Measurements from ENCODE around the gene DGKZ. TPM values are rescaled to one million over a fixed set of nuclear protein-coding genes. Genes with fewer than 3 reads are reported as not detected.

The DGKZ gene
- total and polyA plus RNA-seq, 10 of the 15 experiments (the other 5 are each of a cell fraction or from before 2014, with no cell fraction given): 0.50 to 78.4 (median 39.5) TPM

DNA sequence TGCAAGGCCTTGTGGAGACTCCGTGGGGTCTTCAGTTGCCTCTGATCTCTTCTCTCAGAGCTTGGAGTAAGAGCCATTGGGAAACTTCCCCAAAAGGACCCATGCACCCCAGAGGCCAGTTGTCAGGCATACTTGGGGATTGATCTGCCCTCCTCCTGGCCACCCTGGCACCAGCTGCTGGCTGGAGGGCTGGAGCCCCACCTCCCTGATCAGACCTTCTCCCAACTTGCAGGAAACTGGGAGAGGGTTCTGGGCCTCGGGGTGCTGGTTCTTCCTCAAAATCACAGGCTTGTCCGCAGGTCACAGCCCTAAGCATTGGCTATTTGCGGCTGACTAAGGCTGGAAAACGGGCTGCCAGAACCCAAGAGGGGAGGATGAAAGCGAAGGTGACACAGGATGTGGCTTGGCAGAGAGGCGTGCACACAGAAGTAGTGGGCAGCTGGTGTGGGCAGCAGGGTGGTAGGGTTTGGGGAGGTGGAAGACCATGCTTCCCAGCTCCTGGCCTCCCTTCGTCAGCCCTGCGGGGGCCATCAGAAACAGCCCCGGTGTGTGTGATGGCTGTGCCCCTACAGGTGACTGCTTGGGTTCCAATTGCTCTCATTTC lies 1.3 kb upstream of the DGKZ start (continued):
- TF ChIP-seq WRNIP1 (IDR thresholded peaks at IDR 0.05; ENCODE audit: borderline replicate concordance, low read depth, low read length) (no peak), RB1 (IDR thresholded peaks at IDR 0.05; ENCODE audit: borderline replicate concordance) (no peak), ATF2 (IDR thresholded peaks at IDR 0.05; ENCODE audit: low read length) (no peak), BHLHE40 (IDR thresholded peaks at IDR 0.05; ENCODE audit: borderline replicate concordance in 1 of 2, low read depth in 2 of 2, low read length in 1 of 2) (peak; percentile 24 to 59; a peak in 1 of 4 replicates), SIX5 (IDR thresholded peaks at IDR 0.05; ENCODE audit: low read depth, low read length, severe bottlenecking) (no peak), ZNF687 (IDR thresholded peaks at IDR 0.05) (no peak), DPF2 (IDR thresholded peaks at IDR 0.05) (peak; percentile 37), CREB1 (IDR thresholded peaks at IDR 0.05; ENCODE audit: low read depth) (no peak), CHD2 (IDR thresholded peaks at IDR 0.05; ENCODE audit: borderline replicate concordance, low read depth, low read length) (no peak), ZZZ3 (IDR thresholded peaks at IDR 0.05; ENCODE audit: control insufficient read depth, insufficient read length, low read depth) (no peak), RAD21 (IDR thresholded peaks at IDR 0.05; ENCODE audit: insufficient read depth, low read depth, low read length) (no peak), PRDM15 (CRISPR knock-in tag; IDR thresholded peaks at IDR 0.05) (no peak), CREM (IDR thresholded peaks at IDR 0.05; ENCODE audit: low read depth) (no peak), EZH2 (IDR thresholded peaks at IDR 0.05; ENCODE audit: borderline replicate concordance, control insufficient read depth, low read depth, low read length) (no peak)
- TF ChIP-seq, protein P1, sequence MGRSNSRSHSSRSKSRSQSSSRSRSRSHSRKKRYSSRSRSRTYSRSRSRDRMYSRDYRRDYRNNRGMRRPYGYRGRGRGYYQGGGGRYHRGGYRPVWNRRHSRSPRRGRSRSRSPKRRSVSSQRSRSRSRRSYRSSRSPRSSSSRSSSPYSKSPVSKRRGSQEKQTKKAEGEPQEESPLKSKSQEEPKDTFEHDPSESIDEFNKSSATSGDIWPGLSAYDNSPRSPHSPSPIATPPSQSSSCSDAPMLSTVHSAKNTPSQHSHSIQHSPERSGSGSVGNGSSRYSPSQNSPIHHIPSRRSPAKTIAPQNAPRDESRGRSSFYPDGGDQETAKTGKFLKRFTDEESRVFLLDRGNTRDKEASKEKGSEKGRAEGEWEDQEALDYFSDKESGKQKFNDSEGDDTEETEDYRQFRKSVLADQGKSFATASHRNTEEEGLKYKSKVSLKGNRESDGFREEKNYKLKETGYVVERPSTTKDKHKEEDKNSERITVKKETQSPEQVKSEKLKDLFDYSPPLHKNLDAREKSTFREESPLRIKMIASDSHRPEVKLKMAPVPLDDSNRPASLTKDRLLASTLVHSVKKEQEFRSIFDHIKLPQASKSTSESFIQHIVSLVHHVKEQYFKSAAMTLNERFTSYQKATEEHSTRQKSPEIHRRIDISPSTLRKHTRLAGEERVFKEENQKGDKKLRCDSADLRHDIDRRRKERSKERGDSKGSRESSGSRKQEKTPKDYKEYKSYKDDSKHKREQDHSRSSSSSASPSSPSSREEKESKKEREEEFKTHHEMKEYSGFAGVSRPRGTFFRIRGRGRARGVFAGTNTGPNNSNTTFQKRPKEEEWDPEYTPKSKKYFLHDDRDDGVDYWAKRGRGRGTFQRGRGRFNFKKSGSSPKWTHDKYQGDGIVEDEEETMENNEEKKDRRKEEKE (IDR thresholded peaks at IDR 0.05): no peak
- TF ChIP-seq, protein P2, sequence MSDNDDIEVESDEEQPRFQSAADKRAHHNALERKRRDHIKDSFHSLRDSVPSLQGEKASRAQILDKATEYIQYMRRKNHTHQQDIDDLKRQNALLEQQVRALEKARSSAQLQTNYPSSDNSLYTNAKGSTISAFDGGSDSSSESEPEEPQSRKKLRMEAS (IDR thresholded peaks at IDR 0.05; ENCODE audit: low read depth, low read length): no peak

All from GM12878 (cell line).